Testis (tissue), 3 donors: ENCODE measurements around the gene ZBTB22. TPM values are rescaled to one million over a fixed set of nuclear protein-coding genes. Genes with fewer than 3 reads are reported as not detected.
"Not testable (repeated sequence)": the region's sequence is repeated elsewhere in the genome, so short reads cannot be mapped to it uniquely, and the experiment has no call there.

Source experiments
- DNase-seq: peaks from one replicate; pipeline ENCODE4 v3.0.0-alpha.2; 2019
- H3K27ac ChIP-seq, 2 donors: fragments of 200-600 bp; sonication (generic); one replicate each; pipeline ENCODE4 v1.5.1; 2019
- H3K27me3 ChIP-seq: fragments of 200-600 bp; sonication (generic); one replicate; pipeline ENCODE4 v1.5.1; 2019
- H3K36me3 ChIP-seq: fragments of 200-600 bp; sonication (generic); one replicate; pipeline ENCODE4 v1.5.1; 2017; ENCODE audit warnings: low read depth; ENCODE audit errors: missing control alignments
- H3K4me1 ChIP-seq: fragments of 200-600 bp; sonication (generic); one replicate; pipeline ENCODE4 v1.5.1; 2019
- H3K4me3 ChIP-seq, 2 donors: fragments of 200-600 bp; sonication (generic); one replicate each; pipeline ENCODE4 v1.5.1; 2017 to 2019
- H3K9me3 ChIP-seq: fragments of 200-600 bp; sonication (generic); one replicate; pipeline ENCODE4 v1.5.1; 2017
- CTCF ChIP-seq, 3 experiments: fragments of 450-650 bp in 2 of 3; fragments of 200-600 bp in 1 of 3; sonication (generic) in 1 of 3; IDR thresholded peaks; one replicate each; pipeline ENCODE4 v1.5.1; 2016 to 2019; ENCODE audit warnings: antibody characterized with exemption in 3 of 3, mild to moderate bottlenecking in 2 of 3, moderate library complexity in 1 of 3
- POLR2A ChIP-seq: fragments of 450-650 bp; IDR thresholded peaks from one replicate; pipeline ENCODE4 v1.6.1; 2017; ENCODE audit warnings: antibody characterized with exemption, mild to moderate bottlenecking, moderate library complexity
- WGBS, 2 donors: methylation state at CpG; one replicate each; pipeline ENCODE4 v1.1.5; 2018; 5-methylcytosine and 5-hydroxymethylcytosine counted together
- intact Hi-C: fragments of 100-400 bp; cut with DNase I; formaldehyde crosslinking; loops from one replicate; pipeline ENCODE4 v1.15.1; 2023; ENCODE audit warnings: low total_unique reads
- polyA plus RNA-seq: library from polyadenylated mRNA; stranded (reverse); fragments of 350-450 nt; fragmentation: Illumina TruSeq; extraction: RNeasy Lipid Tissue Mini Kit (QIAGEN cat#74804); gene quantifications from one replicate; pipeline ENCODE4 v1.2.3, GENCODE V29; 2014; ENCODE audit warnings: low read depth, low replicate concordance; ENCODE audit not compliant: insufficient read depth
- total RNA-seq, 2 donors: library from RNA; depleted of rRNA; stranded (reverse); fragments of >200 nt; gene quantifications; one replicate each; pipeline ENCODE4 v1.2.3, GENCODE V29; 2016

ZBTB22 gene
- total and polyA plus RNA-seq, 3 donors from 2014 or later = 13.4 to 17.1 (median 15.2) TPM

DNA sequence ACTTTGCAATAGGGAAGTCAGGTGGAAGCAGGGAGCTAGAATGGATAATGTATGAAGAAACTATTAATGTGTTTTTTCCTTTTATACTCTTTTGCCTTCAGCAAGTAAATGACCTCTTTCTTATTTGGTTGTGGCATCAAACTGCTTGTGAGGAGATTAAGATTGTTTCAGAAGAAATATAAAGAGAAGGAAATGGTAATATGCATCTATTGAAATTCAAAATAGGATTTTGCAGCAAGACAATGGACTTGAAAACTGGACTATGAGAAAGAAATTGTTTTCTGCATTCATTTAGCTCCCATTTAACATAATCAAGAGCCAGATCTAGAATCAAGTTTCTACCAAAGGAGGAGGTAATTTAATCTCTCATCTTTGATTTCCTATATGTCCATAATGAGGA lies 41.8 kb upstream of the ZBTB22 start:
- Histone ChIP-seq H3K4me1 (no peaks in the 10 kb centered on the region), H3K27ac (no peak overlapping the region), H3K36me3 (no peaks in the 10 kb centered on the region), H3K27me3 (no peaks in the 10 kb centered on the region), H3K9me3 (no peaks in the 10 kb centered on the region), H3K4me3 (no peak overlapping the region)
- no peak for DNase-seq
- TF ChIP-seq POLR2A = no peak
- TF ChIP-seq CTCF (IDR thresholded peaks at IDR 0.05) = no peak
- intact Hi-C loops = no loop called here

DNA sequence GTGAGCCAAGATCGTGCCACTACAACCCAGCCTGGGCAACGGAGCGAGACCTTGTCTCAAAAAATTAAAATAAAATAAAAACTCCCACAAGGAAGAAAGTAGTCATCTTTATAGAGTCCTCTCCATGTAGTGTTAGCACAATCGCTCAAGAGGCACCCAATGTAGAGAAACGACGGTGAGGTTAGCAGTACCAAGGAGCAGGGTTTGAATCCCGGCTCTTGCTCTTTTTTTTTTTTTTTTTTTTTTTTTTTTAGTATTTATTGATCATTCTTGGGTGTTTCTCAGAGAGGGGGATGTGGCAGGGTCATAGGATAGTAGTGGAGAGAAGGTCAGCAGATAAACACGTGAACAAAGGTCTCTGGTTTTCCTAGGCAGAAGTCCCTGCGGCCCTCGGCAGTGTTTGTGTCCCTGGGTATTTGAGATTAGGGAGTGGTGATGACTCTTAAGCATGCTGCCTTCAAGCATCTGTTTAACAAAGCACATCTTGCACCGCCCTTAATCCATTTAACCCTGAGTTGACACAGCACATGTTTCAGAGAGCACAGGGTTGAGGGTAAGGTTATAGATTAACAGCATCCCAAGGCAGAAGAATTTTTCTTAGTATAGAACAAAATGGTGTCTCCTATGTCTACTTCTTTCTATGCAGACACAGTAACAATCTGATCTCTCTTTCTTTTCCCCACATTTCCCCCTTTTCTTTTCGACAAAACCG lies 39.8 kb upstream of the ZBTB22 start:
- H3K27me3 ChIP-seq, intact Hi-C loops, H3K9me3 ChIP-seq, DNase-seq, H3K36me3 ChIP-seq, H3K27ac ChIP-seq, H3K4me1 ChIP-seq, H3K4me3 ChIP-seq: not testable (repeated sequence)
- WGBS, 2 donors = 67 to 80% methylated on average over 13 of the region's 13 CpGs

- no peaks in the 10 kb centered on the region for H3K27me3 ChIP-seq
- no peak overlapping the region for H3K4me3 ChIP-seq
- H3K4me1 ChIP-seq = no peaks in the 10 kb centered on the region
- 50 to 81% methylated on average over 1 to 3 of the region's 3 CpGs for WGBS, 2 donors
- no peak for DNase-seq
- no peaks in the 10 kb centered on the region for H3K9me3 ChIP-seq
- no peaks in the 10 kb centered on the region for H3K36me3 ChIP-seq
- H3K27ac ChIP-seq = no peak overlapping the region
- intact Hi-C loops = no loop called here
- TF ChIP-seq CTCF (IDR thresholded peaks at IDR 0.05) = no peak
- no peak for TF ChIP-seq POLR2A
Observed at GRCh38 chr6:33356295-33356694, 38.8 kb upstream of the ZBTB22 start.

DNA sequence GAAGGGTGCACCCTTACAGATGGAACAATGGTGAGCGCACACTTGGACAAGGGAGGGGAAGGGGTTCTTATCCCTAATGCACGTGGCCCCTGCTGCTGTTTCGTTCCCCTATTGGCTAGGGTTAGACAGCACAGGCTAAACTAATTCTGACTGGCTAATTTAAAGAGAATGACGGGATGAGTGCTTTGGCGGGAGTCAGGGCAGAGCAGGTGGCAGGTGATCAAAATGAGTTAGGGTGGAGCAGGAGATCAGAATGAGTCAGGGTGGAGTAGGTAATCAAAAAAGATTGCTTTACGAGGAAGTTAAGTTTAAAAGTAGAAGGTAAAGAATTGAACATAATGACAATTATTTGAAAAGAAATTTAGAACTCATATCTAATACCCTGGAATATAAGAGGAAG lies 38.3 kb upstream of the ZBTB22 start:
- H3K4me1 ChIP-seq, H3K9me3 ChIP-seq, intact Hi-C loops, H3K27ac ChIP-seq, H3K27me3 ChIP-seq, H3K4me3 ChIP-seq, H3K36me3 ChIP-seq, DNase-seq: not testable (repeated sequence)
- 90 to 92% methylated on average over 6 of the region's 6 CpGs for WGBS, 2 donors

DNA sequence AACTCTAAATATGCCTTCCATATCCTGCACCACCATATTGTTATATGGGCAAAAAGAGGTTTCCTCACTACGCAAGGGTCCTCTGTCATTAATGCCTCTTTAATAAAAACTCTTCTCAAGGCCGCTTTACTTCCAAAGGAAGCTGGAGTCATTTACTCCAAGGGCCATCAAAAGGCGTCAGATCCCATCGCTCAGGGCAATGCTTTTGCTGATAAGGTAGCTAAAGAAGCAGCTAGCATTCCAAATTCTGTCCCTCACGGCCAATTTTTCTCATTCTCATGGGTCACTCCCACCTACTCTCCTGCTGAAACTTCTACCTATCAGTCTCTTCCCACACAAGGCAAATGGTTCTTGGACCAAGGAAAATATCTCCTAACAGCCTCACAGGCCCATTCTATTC lies 30.3 kb upstream of the ZBTB22 start:
- H3K36me3 ChIP-seq = no peaks in the 10 kb centered on the region
- intact Hi-C loops = no loop called here
- no peak for DNase-seq
- H3K9me3 ChIP-seq = no peaks in the 10 kb centered on the region
- no peak overlapping the region for H3K4me3 ChIP-seq
- no peak overlapping the region for H3K27ac ChIP-seq
- WGBS, 2 donors = 72 to 90% methylated on average over 5 of the region's 5 CpGs
- TF ChIP-seq CTCF (IDR thresholded peaks at IDR 0.05) (no peak), POLR2A (no peak)
- H3K27me3 ChIP-seq = no peaks in the 10 kb centered on the region
- peaks cover 10% of the 10 kb centered on the region for H3K4me1 ChIP-seq

DNA sequence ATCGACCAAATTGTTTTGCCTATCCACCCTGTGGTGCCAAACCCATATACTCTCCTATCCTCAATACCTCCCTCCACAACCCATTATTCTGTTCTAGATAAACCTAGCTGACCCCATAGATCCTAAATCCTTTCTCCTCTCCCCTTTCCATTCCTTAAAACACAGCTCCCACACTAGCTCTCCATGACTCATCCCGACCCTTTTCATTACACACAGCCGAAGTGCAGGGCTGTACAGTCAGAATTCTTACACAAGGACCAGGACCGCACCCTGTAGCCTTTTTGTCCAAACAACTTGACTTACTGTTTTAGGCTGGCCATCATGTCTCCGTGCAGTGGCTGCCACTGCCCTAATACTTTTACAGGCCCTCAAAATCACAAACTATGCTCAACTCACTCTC lies 29.4 kb upstream of the ZBTB22 start:
- DNase-seq, H3K27me3 ChIP-seq, H3K9me3 ChIP-seq, H3K4me3 ChIP-seq, H3K36me3 ChIP-seq, intact Hi-C loops, H3K27ac ChIP-seq: not testable (repeated sequence)
- H3K4me1 ChIP-seq = peaks cover 10% of the 10 kb centered on the region
- WGBS, 2 donors = 87 to 91% methylated on average over 5 of the region's 5 CpGs
